Heart left ventricle (tissue), 16 donors: Measurements from ENCODE around the gene SPC24. TPM values are rescaled to one million over a fixed set of nuclear protein-coding genes. Genes with fewer than 3 reads are reported as not detected.
"Not testable (repeated sequence)": the region's sequence is repeated elsewhere in the genome, so short reads cannot be mapped to it uniquely, and the experiment has no call there.

ENCODE experiments used
- ATAC-seq, 4 donors: fragments of 200-7000 bp; cut with Tn5 transposase; one replicate each; pipeline ENCODE4 v1.9.1; 2020 to 2022; ENCODE audit warnings: moderate library complexity in 4 of 4, mild to moderate bottlenecking in 3 of 4, moderate number of reproducible peaks in 1 of 4
- DNase-seq, 5 donors: peaks; one replicate each; pipeline ENCODE4 v3.0.0-alpha.2; 2020
- H3K27ac ChIP-seq, 12 donors: fragments of 200-600 bp; sonication (generic) in 4 of 12; one replicate each; pipeline versions ENCODE4 v1.5.0 to v1.8.0; 2016 to 2022; ENCODE audit warnings: mild to moderate bottlenecking in 2 of 12
- H3K27me3 ChIP-seq, 9 donors: fragments of 200-600 bp; sonication (generic) in 2 of 9; one replicate each; pipeline versions ENCODE4 v1.5.1 to v1.8.0; 2016 to 2022; ENCODE audit warnings: mild to moderate bottlenecking in 3 of 9
- H3K36me3 ChIP-seq, 9 donors: fragments of 200-600 bp; sonication (generic) in 2 of 9; one replicate each; pipeline versions ENCODE4 v1.5.0 to v1.8.0; 2018 to 2022; ENCODE audit warnings: mild to moderate bottlenecking in 2 of 9
- H3K4me1 ChIP-seq, 12 donors: fragments of 200-600 bp; sonication (generic) in 4 of 12; one replicate each; pipeline versions ENCODE4 v1.5.0 to v1.8.0; 2016 to 2022; ENCODE audit warnings: mild to moderate bottlenecking in 3 of 12
- H3K4me3 ChIP-seq, 12 donors: fragments of 200-600 bp; sonication (generic) in 4 of 12; one replicate each; pipeline versions ENCODE4 v1.5.0 to v1.8.0; 2017 to 2022; ENCODE audit warnings: mild to moderate bottlenecking in 9 of 12, moderate library complexity in 4 of 12
- H3K9me3 ChIP-seq, 12 donors: fragments of 200-600 bp; sonication (generic) in 4 of 12; one replicate each; pipeline versions ENCODE4 v1.5.0 to v1.8.0; 2016 to 2022; ENCODE audit warnings: mild to moderate bottlenecking in 1 of 12
- CTCF ChIP-seq, 12 donors: fragments of 200-600 bp; sonication (generic) in 4 of 12; IDR thresholded peaks; one replicate each; pipeline versions ENCODE4 v1.5.0 to v1.8.0; 2018 to 2022; ENCODE audit warnings: antibody characterized with exemption in 12 of 12, mild to moderate bottlenecking in 5 of 12
- POLR2A ChIP-seq, 2 donors: fragments of 450-650 bp; IDR thresholded peaks; one replicate each; pipeline ENCODE4 v1.6.1; 2017; ENCODE audit warnings: antibody characterized with exemption in 2 of 2, mild to moderate bottlenecking in 2 of 2, moderate library complexity in 2 of 2
- WGBS, 4 donors: extraction: QIAGEN DNeasy Blood & Tissue Kit in 2 of 4; methylation state at CpG; one replicate each; pipeline versions ENCODE4 v1.1.5 to v1.1.7; 2013 to 2018; 5-methylcytosine and 5-hydroxymethylcytosine counted together
- intact Hi-C, 10 donors: fragments of 100-400 bp; cut with DNase I; formaldehyde crosslinking; loops; one replicate each; pipeline versions ENCODE4 v1.11.1 to v1.14.2; 2022
- polyA plus RNA-seq, 2 donors: library from polyadenylated mRNA; stranded (reverse); fragments of 200-250 nt; gene quantifications; one replicate each; pipeline ENCODE4 v1.2.3, GENCODE V29; 2013
- total RNA-seq, 9 donors: library from RNA; depleted of rRNA in 2 of 9; stranded (reverse); fragments of >200 nt in 2 of 9; fragmentation: NEBNext Ultra II Directional in 3 of 9; extraction: Animal tissue kit (Norgen Biotek cat#: 25700) in 3 of 9; gene quantifications; one replicate each; pipeline versions ENCODE4 v1.1.0 to v1.2.4, GENCODE V29; 2016 to 2023
- donor health status: ischemic (EF 13 %, LVEDD 7.1; RV severe dilation, severe dysfunction).
- donor health status: healthy with polysubstance abuse.
- donor health status: DM: no; HTN: yes; CAD: no.
- donor health status: DM: no; HTN: no; CAD: no.
- donor health status: ischemic (EF 25% LVEDD 6.9; RV normal size, moderate dysfunction).
- donor health status: ischemic (EF 25% LVEDD 5.7; RV mildly dilated, moderate dysfunction).
- donor health status: healthy.
- donor health status: DM: yes; HTN: yes; CAD: no.
- donor health status: ischemic (EF 35%, LVEDD 5.7; RV mildly dilated, moderate dysfunction).
- donor health status: nonischemic (EF 11% LVEDD 7.7; RV severe dilation, severe dysfunction).
- donor health status: DM: yes; HTN: yes; CAD: no.
- donor health status: PGD.
- donor health status: ischemic (EF 29% LVEDD 5.4; RV normal size, mild dysfunction).
- donor health status: nonischemic (EF 23%, LVEDD 6.1; RV moderate dilation, normal function).

SPC24 gene
- total and polyA plus RNA-seq, 11 donors: 1.4 to 10.7 (median 4.9) TPM

GRCh38 chr19:11131471-11131870 is 24.1 kb downstream of the SPC24 start:
- TF ChIP-seq CTCF (IDR thresholded peaks at IDR 0.05) (no peak), POLR2A (IDR thresholded peaks at IDR 0.05) (no peak)
- 64 to 78% (median 74%) methylated on average over 7 of the region's 7 CpGs for WGBS, 4 donors
- peaks cover 0 to 19% (median 8%) of the 10 kb centered on the region in 12 donors for H3K4me1 ChIP-seq
- intact Hi-C loops: loop anchor here in 5 of 10 donors (2.0 to 10.0 kb wide), 6 partner anchors 94 to 303 kb away; partner anchors contain the start of genes ODAD3 (in 1 of the 5) and PRKCSH (in 1 of the 5)
- peak overlapping the region in 11 of 12 donors; percentile 31 to 76 (median 62) for H3K27ac ChIP-seq
- no peaks in the 10 kb centered on the region for H3K27me3 ChIP-seq
- no peaks in the 10 kb centered on the region for H3K9me3 ChIP-seq
- H3K36me3 ChIP-seq: peaks cover 0 to 72% (median 55%) of the 10 kb centered on the region in 9 donors
- H3K4me3 ChIP-seq: no peak overlapping the region
- no peak for DNase-seq
- ATAC-seq: no peak

GRCh38 chr19:11130824-11131455 is 24.6 kb downstream of the SPC24 start:
- DNase-seq (peak; percentile 83 to 87 (median 83)), ATAC-seq (peak; percentile 66 to 86 (median 82))
- no peak overlapping the region for H3K4me3 ChIP-seq
- peak; percentile 79 to 96 (median 88) for TF ChIP-seq CTCF (IDR thresholded peaks at IDR 0.05)
- no peak for TF ChIP-seq POLR2A (IDR thresholded peaks at IDR 0.05)
- intact Hi-C loops: loop anchor here in 5 of 10 donors (2.0 to 10.0 kb wide), 6 partner anchors 94 to 304 kb away; partner anchors contain the start of genes ODAD3 (in 1 of the 5) and PRKCSH (in 1 of the 5)
- H3K9me3 ChIP-seq: no peaks in the 10 kb centered on the region
- WGBS, 4 donors: 43 to 48% (median 43%) methylated on average over 19 of the region's 19 CpGs
- H3K27ac ChIP-seq: peak overlapping the region; percentile 4 to 76 (median 57)
- no peaks in the 10 kb centered on the region for H3K27me3 ChIP-seq
- H3K36me3 ChIP-seq: peaks cover 0 to 74% (median 58%) of the 10 kb centered on the region in 9 donors
- peaks cover 0 to 25% (median 11%) of the 10 kb centered on the region in 12 donors for H3K4me1 ChIP-seq

DNA sequence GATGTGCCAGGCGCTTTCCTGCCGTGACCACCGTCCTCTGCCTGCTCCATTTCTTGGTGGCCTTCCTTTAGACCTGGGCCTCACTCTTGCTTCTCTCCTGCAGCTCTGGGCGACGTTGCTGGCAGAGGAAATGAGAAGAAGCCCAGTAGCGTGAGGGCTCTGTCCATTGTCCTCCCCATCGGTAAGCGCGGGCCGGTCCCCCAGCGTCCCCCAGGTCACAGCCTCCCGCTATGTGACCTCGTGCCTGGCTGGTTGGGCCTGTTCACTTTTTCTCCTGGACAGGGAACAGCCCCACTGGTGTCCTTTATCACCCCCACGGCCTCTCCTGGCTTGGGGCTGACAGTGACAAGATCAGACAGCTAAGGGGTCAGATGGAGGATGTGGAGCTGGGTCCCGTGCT is 27.7 kb downstream of the SPC24 start:
- intact Hi-C loops: loop anchor here in 7 of 10 donors (2.0 to 10.0 kb wide), 6 partner anchors 84 to 193 kb away; no protein-coding TSS in a partner anchor
- 84 to 95% (median 93%) methylated on average over 15 of the region's 15 CpGs for WGBS, 4 donors
- Histone ChIP-seq H3K4me3 (no peak overlapping the region), H3K4me1 (peaks cover 0 to 26% (median 12%) of the 10 kb centered on the region in 12 donors), H3K27ac (no peak overlapping the region), H3K36me3 (peaks cover 2 to 95% (median 82%) of the 10 kb centered on the region in 9 donors), H3K9me3 (no peaks in the 10 kb centered on the region), H3K27me3 (no peaks in the 10 kb centered on the region)
- DNase-seq: no peak
- TF ChIP-seq POLR2A (IDR thresholded peaks at IDR 0.05) (no peak), CTCF (IDR thresholded peaks at IDR 0.05) (no peak)
- ATAC-seq: no peak

DNA sequence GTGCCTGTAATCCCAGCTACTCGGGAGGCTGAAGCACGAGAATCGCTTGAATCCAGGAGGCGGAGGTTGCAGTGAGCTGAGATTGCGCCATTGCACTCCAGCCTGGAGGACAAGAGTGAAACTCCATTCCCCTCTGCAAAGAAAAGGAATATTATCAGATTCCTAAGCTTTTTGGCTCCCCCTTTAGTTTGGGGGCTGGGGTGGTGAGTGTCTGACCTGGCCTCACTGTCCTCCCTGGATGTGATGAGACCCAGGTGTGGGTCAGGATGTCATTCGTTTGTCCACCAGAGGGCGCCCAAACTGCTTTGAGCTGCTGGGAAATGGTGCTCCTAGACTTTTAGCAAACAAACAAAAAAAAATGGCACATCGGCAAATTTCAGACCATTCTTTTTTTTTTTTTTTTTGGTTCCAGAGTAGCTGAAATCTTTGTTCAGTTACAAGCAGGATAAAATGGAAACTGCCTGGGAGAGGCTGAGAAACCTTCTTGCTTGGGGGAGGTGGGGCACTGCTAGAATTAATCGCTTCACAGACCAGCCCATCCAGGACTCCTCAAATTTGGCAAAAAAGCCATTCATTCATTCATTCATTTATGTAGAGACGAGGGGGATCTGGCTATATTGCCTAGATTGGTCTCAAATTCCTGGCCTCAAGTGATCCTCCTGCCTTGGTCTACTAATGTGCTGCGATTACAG is 29.4 kb downstream of the SPC24 start:
- Histone ChIP-seq H3K9me3 (no peaks in the 10 kb centered on the region), H3K4me3 (no peak overlapping the region), H3K27ac (peak overlapping the region in 1 of 12 donors; percentile 32), H3K4me1 (peaks cover 0 to 20% (median 11%) of the 10 kb centered on the region in 12 donors), H3K36me3 (peaks cover 2 to 94% (median 80%) of the 10 kb centered on the region in 9 donors), H3K27me3 (no peaks in the 10 kb centered on the region)
- ATAC-seq: peak; percentile 51 to 76 (median 68)
- peak; percentile 67 to 88 (median 80) for TF ChIP-seq CTCF (IDR thresholded peaks at IDR 0.05)
- TF ChIP-seq POLR2A (IDR thresholded peaks at IDR 0.05): no peak
- 56 to 66% (median 62%) methylated on average over 11 of the region's 11 CpGs for WGBS, 4 donors
- intact Hi-C loops: loop anchor here in 9 of 10 donors (1.0 to 10.0 kb wide), 7 partner anchors 77 to 191 kb away; no protein-coding TSS in a partner anchor
- DNase-seq: peak; percentile 70 to 87 (median 82)

GRCh38 chr19:11124157-11124556 is 31.4 kb downstream of the SPC24 start:
- intact Hi-C loops: loop anchor here in 5 of 10 donors (10.0 kb wide), 3 partner anchors 89 to 189 kb away; no protein-coding TSS in a partner anchor
- not testable (repeated sequence) for H3K27ac ChIP-seq, H3K4me3 ChIP-seq, H3K27me3 ChIP-seq, ATAC-seq, H3K9me3 ChIP-seq, DNase-seq, H3K4me1 ChIP-seq
- H3K36me3 ChIP-seq: peaks cover 2 to 97% (median 83%) of the 10 kb centered on the region in 9 donors
- 96 to 99% (median 98%) methylated on average over 4 of the region's 4 CpGs for WGBS, 4 donors
